Muscle layer of colon (tissue), 2 donors: ENCODE measurements around the gene MRPS16.

Source experiments
- H3K27ac ChIP-seq: one replicate; pipeline ENCODE4 v1.7.0; 2013; ENCODE audit warnings: low read depth, mild to moderate bottlenecking, low read length, moderate library complexity
- H3K27me3 ChIP-seq, 2 donors: one replicate each; pipeline ENCODE4 v1.7.0; 2013; ENCODE audit warnings: low read length in 2 of 2, mild to moderate bottlenecking in 2 of 2; ENCODE audit not compliant: insufficient read depth in 2 of 2, control insufficient read depth in 1 of 2
- H3K36me3 ChIP-seq: one replicate; pipeline ENCODE4 v1.7.0; 2013; ENCODE audit warnings: mild to moderate bottlenecking, low read length; ENCODE audit not compliant: insufficient read depth
- H3K4me1 ChIP-seq: one replicate; pipeline ENCODE4 v1.7.0; 2013; ENCODE audit warnings: mild to moderate bottlenecking, low read length; ENCODE audit not compliant: insufficient read depth
- H3K4me3 ChIP-seq, 2 donors: one replicate each; pipeline ENCODE4 v1.7.0; 2013; ENCODE audit warnings: low read length in 2 of 2, low read depth in 1 of 2, mild to moderate bottlenecking in 1 of 2, moderate library complexity in 1 of 2
- H3K9ac ChIP-seq: one replicate; pipeline ENCODE4 v1.7.0; 2013; ENCODE audit warnings: low read length
- H3K9me3 ChIP-seq: one replicate; pipeline ENCODE4 v1.7.0; 2013; ENCODE audit warnings: mild to moderate bottlenecking, low read length
- donor health status: abdominal sarcoma.
- donor health status: Adenocarcinoma of cecum.

The MRPS16 gene

GRCh38 chr10:73234695-73235094 lies 17.7 kb downstream of the MRPS16 start:
- H3K36me3 ChIP-seq, result peaks cover 17% of the 10 kb centered on the region
- H3K9ac ChIP-seq, result no peak overlapping the region
- H3K4me1 ChIP-seq, result peaks cover 9% of the 10 kb centered on the region

DNA sequence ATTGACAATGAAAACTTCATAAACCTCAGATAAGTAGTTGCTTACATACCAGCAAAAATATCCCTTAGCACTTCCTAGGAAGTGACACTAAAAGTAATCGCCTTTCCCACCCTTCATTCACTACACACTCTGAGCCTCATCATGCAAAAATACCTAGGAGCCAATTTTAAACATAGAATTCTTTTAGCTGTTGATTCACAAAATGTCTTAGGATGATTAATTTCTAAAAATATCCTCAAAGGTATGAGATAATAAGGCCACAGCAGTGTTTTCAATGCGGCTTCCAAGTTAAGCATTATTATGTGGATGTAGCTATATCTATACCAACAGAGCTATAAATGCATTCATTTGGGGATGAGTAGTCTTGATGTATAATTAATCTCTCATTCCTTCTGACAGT lies 18.6 kb downstream of the MRPS16 start:
- Histone ChIP-seq H3K4me3 (no peak overlapping the region), H3K36me3 (peaks cover 9% of the 10 kb centered on the region), H3K9ac (no peak overlapping the region), H3K27me3 (no peaks in the 10 kb centered on the region), H3K9me3 (no peaks in the 10 kb centered on the region), H3K27ac (no peak overlapping the region), H3K4me1 (peaks cover 9% of the 10 kb centered on the region)

More at GRCh38 chr10:73234695-73235094, 17.7 kb downstream of the MRPS16 start:
- Histone ChIP-seq H3K4me3 (no peak overlapping the region), H3K27ac (no peak overlapping the region), H3K27me3 (no peaks in the 10 kb centered on the region), H3K9me3 (no peaks in the 10 kb centered on the region)

- Histone ChIP-seq H3K9me3 (no peaks in the 10 kb centered on the region), H3K27ac (no peak overlapping the region), H3K27me3 (no peaks in the 10 kb centered on the region), H3K4me1 (peaks cover 9% of the 10 kb centered on the region), H3K4me3 (no peak overlapping the region), H3K9ac (no peak overlapping the region), H3K36me3 (peaks cover 8% of the 10 kb centered on the region)
Observed at GRCh38 chr10:73232887-73233286, 19.6 kb downstream of the MRPS16 start.

DNA sequence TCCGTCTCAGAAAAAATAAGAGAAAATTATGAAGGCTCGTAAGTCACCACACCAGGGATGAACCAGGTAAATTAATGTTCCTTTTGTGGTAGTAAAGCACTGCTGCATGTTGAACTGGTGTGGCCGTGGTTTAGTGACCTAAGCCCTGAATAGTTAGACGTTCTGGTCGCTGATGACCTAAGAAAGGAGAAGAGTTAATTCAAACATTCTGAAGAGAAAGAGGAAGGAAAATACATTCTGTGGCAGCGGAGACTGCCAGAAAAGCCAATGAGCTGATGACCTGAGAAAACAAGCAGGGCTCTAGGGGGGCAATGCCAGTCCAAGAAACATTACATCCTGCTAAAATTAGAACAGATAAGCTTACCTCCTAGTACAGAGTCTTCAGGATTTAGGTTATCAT lies 22.9 kb downstream of the MRPS16 start:
- Histone ChIP-seq H3K36me3 (peaks cover 8% of the 10 kb centered on the region), H3K4me3 (no peak overlapping the region), H3K9me3 (no peaks in the 10 kb centered on the region), H3K9ac (no peak overlapping the region), H3K4me1 (peaks cover 6% of the 10 kb centered on the region), H3K27ac (no peak overlapping the region), H3K27me3 (no peaks in the 10 kb centered on the region)

GRCh38 chr10:73228247-73228646 lies 24.2 kb downstream of the MRPS16 start:
- no peak overlapping the region for H3K27ac ChIP-seq
- no peak overlapping the region for H3K4me3 ChIP-seq
- peaks cover 8% of the 10 kb centered on the region for H3K36me3 ChIP-seq
- H3K9ac ChIP-seq, result no peak overlapping the region
- H3K27me3 ChIP-seq, result no peaks in the 10 kb centered on the region
- H3K4me1 ChIP-seq, result no peaks in the 10 kb centered on the region
- H3K9me3 ChIP-seq, result no peaks in the 10 kb centered on the region

DNA sequence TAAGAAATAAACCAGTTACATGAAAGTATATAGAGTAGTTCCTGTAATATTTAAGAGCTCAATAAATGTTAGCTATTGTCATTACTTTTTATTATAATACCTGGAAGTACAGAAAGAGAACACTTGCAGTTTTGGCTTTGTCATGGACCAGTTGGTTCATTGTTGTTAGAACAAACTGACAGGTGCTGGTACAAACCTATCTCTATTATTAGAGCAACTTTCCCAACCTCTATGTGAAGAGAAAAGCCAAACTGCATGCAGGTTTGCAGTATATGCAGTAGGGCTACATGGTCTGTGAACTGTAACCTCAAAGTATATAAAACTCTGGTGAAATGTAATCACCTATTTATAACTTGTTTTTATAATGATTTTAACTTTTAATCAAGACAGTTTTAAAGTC lies 25.8 kb downstream of the MRPS16 start:
- no peak overlapping the region for H3K4me3 ChIP-seq
- no peak overlapping the region for H3K9ac ChIP-seq
- H3K27ac ChIP-seq, result no peak overlapping the region
- peaks cover 8% of the 10 kb centered on the region for H3K36me3 ChIP-seq
- H3K9me3 ChIP-seq, result no peaks in the 10 kb centered on the region
- no peaks in the 10 kb centered on the region for H3K4me1 ChIP-seq
- H3K27me3 ChIP-seq, result no peaks in the 10 kb centered on the region

DNA sequence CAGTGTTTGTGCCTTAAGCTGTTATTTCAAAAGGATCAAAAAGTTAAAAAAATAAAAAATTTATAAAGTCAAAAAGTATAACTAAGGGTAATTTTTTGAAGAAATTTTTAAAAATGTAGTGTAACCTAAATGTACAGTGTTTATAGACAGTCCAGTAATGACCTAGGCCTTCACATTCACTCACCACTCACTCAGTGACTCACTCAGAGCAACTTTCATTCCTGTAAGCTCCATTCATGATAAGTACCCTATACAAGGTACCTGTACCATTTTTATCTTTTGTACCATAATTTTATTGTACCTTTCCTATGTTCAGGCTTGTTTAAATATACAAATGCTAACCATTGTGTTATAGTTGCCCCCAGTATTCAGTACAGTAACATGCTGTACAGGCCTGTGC lies 26.9 kb downstream of the MRPS16 start:
- H3K9ac ChIP-seq, result no peak overlapping the region
- no peaks in the 10 kb centered on the region for H3K9me3 ChIP-seq
- H3K27ac ChIP-seq, result no peak overlapping the region
- no peaks in the 10 kb centered on the region for H3K4me1 ChIP-seq
- no peak overlapping the region for H3K4me3 ChIP-seq
- H3K27me3 ChIP-seq, result no peaks in the 10 kb centered on the region
- peaks cover 4% of the 10 kb centered on the region for H3K36me3 ChIP-seq

DNA sequence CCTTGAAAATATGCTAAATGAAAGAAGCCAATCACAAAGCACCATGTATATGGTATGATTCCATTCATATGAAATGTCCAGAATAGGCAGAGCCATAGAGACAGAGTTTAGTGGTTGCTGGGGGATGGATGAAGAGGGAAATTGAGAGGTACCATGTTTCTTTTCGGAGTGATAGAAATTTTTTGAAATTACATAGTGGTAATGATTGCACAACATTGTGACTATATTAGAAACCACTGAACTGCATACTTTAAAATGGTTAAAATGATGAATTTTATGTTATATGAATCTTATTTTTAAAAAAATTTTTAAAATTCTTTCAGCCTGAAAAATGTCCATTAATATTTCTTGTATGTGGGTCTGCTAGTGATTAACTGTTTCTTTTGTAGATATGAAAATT lies 31.5 kb downstream of the MRPS16 start:
- H3K27me3 ChIP-seq, result no peaks in the 10 kb centered on the region
- peaks cover 22% of the 10 kb centered on the region for H3K36me3 ChIP-seq
- H3K4me3 ChIP-seq, result no peak overlapping the region
- no peaks in the 10 kb centered on the region for H3K9me3 ChIP-seq
- no peak overlapping the region for H3K9ac ChIP-seq
- H3K27ac ChIP-seq, result no peak overlapping the region
- no peaks in the 10 kb centered on the region for H3K4me1 ChIP-seq

DNA sequence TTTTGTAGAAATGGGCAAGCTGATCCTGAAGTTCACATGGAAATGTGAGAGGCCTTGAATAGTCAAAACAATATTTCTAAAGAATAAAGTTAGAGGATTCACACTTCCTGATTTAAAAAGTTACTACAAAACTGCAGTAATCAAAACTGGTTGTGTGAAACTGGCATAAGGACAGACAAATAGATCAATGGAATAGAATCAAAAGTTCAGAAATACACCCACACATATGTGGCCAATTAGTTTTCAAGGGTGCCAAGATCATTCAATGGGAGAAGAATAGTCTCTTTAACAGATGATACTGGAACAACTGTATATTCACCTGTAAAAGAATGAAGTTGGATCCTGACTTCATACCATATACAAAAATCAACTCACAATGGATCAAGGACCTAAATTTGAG lies 33.1 kb downstream of the MRPS16 start:
- Histone ChIP-seq H3K4me3 (no peak overlapping the region), H3K9ac (no peak overlapping the region), H3K27ac (no peak overlapping the region), H3K4me1 (no peaks in the 10 kb centered on the region), H3K36me3 (peaks cover 22% of the 10 kb centered on the region), H3K27me3 (no peaks in the 10 kb centered on the region), H3K9me3 (no peaks in the 10 kb centered on the region)

DNA sequence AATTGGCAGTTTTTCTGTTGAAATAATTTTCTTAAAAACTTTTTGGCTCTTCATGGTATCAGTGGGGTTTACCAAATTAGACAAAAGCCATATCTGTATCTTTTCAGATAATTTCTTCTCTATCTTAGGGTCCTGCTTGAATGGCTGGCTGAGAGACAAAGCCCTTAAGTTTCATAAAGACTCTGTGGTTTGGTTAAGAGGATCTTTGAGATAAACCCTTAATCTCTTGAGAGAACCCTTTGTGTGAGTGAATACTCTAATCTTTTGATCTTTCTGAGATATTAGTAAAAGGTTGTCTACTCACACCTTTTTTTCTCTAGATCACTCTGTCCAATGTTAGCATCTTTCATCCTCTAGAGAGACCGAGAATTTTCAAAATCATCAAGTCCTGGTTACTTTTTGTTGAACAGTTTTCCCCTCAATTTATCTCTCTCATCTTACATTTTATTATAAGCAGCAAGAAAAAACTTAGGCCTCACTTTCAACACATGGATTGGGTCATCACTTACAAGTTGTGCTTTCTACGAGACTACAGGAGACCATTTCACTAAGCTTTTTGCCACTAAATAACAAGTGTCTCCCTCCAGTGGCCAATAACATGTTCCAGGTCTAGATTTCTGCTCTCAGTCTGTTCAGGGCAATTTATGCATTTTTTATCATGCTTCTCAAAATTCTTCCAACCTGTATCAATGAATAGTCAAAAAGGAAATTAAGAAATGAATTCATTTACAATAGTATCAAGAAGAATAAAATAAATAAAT lies 33.8 kb downstream of the MRPS16 start:
- H3K4me1 ChIP-seq, result no peaks in the 10 kb centered on the region
- H3K36me3 ChIP-seq, result peaks cover 22% of the 10 kb centered on the region

GRCh38 chr10:73217628-73218027 lies 34.8 kb downstream of the MRPS16 start:
- H3K27me3 ChIP-seq, result no peaks in the 10 kb centered on the region
- no peak overlapping the region for H3K27ac ChIP-seq
- H3K36me3 ChIP-seq, result peaks cover 22% of the 10 kb centered on the region
- no peak overlapping the region for H3K4me3 ChIP-seq
- no peaks in the 10 kb centered on the region for H3K4me1 ChIP-seq
- no peaks in the 10 kb centered on the region for H3K9me3 ChIP-seq
- H3K9ac ChIP-seq, result no peak overlapping the region

More for the DNA sequence above, 33.8 kb downstream of the MRPS16 start:
- H3K27me3 ChIP-seq, result no peaks in the 10 kb centered on the region
- H3K9ac ChIP-seq, result no peak overlapping the region
- H3K9me3 ChIP-seq, result no peaks in the 10 kb centered on the region
- no peak overlapping the region for H3K27ac ChIP-seq
- H3K4me3 ChIP-seq, result no peak overlapping the region

GRCh38 chr10:73215749-73216148 lies 36.7 kb downstream of the MRPS16 start:
- Histone ChIP-seq H3K9ac (no peak overlapping the region), H3K9me3 (no peaks in the 10 kb centered on the region), H3K27ac (no peak overlapping the region), H3K4me3 (no peak overlapping the region), H3K36me3 (peaks cover 22% of the 10 kb centered on the region), H3K27me3 (no peaks in the 10 kb centered on the region), H3K4me1 (no peaks in the 10 kb centered on the region)
